Hematopoietic multipotent progenitor cell treated with erythropoietin and hydrocortisone succinate and interleukin-3 and kit ligand, for 8 days (in vitro differentiated cells): Measurements from ENCODE around the gene CYP2R1.
"Not testable (repeated sequence)": the region's sequence is repeated elsewhere in the genome, so short reads cannot be mapped to it uniquely, and the experiment has no call there.

ENCODE experiments used
- DNase-seq: peaks from one replicate; pipeline ENCODE4 v3.0.0-alpha.2; 2015

CYP2R1 gene

GRCh38 chr11:14891143-14892035 is 642 bp downstream of the CYP2R1 start:
- peak; percentile 88 for DNase-seq

GRCh38 chr11:14886513-14886912 is 5.5 kb downstream of the CYP2R1 start:
- DNase-seq = no peak

- no peak for DNase-seq
Observed at GRCh38 chr11:14884667-14885273, 7.3 kb downstream of the CYP2R1 start.

DNA sequence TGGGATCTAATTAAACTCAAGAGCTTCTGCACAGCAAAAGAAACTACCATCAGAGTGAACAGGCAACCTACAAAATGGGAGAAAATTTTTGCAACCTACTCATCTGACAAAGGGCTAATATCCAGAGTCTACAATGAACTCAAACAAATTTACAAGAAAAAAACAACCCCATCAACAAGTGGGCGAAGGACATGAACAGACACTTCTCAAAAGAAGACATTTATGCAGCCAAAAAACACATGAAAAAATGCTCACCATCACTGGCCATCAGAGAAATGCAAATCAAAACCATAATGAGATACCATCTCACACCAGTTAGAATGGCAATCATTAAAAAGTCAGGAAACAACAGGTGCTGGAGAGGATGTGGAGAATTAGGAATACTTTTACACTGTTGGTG is 8.3 kb downstream of the CYP2R1 start:
- not testable (repeated sequence) for DNase-seq

DNA sequence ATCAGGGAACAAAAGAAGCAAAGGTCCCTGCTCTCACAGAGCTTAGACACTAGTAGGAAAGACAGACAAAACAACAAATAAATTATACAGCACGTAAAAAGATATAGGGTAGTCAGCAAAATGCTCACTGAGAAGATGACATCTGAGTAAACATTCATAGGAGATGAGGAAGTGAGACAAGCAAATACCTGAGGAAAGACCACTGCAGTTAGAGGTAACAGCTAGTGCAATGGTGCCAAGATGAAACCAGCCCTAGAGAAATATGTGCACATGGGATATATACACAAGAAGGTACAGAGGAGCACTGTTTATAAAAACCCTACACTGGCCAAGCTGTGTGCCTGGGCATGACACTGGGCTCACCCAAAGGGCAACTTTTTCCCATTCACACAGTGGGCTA is 9.8 kb downstream of the CYP2R1 start:
- DNase-seq = no peak

DNA sequence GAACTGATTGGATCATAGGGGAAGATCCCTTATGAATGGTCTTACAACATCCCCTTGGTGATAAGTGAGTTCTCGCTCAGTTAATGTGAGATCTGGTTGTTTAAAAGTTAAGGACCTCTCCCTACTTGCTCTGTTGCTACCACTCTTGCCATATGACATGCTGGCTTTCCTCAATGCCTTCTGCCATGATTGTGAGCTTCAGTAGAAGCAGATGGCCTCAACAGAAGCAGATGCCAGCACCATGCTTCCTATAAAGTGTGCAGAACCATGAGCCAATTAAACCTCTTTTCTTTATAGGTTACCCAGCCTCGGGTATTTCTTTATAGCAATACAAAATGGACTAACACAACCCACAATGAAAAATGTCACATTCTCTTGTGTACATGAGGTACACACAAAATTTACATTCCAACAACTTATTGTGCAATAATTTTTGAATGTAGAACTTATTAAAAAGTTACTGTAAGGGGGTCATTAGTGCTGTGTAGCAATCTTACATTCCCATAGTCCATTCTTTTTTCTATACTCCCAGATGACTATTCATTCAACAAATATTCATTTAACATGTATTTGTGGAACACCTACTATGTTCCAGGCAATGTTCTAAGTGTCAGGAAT is 10.3 kb downstream of the CYP2R1 start:
- DNase-seq = no peak

GRCh38 chr11:14875163-14875562 is 16.9 kb downstream of the CYP2R1 start:
- DNase-seq = no peak

DNA sequence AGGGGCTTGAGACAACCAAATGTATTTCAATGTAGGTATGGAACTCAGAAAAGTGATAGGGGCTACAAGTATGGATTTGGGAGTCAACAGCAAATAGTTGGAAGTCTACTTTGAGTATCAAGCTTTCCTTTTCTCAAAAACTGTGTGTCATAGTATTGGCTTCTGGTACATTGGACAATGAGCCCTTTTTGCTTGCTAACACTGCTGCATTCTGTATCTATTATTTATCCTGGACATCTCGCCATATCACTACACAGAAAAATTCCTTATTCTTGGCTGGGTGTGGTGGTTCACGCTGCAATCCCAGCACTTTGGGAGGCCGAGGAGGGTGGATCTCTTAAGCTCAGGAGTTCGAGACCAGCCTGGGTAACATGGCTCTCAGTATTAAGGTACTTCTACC is 18.4 kb downstream of the CYP2R1 start:
- DNase-seq = no peak

- no peak for DNase-seq
Observed at GRCh38 chr11:14872032-14872431, 20.0 kb downstream of the CYP2R1 start.

- not testable (repeated sequence) for DNase-seq
Observed at GRCh38 chr11:14863775-14864174, 28.3 kb downstream of the CYP2R1 start.

- peak; percentile 9 for DNase-seq
Observed at GRCh38 chr11:14861680-14862079, 30.4 kb downstream of the CYP2R1 start.

- no peak for DNase-seq
Observed at GRCh38 chr11:14860511-14860910, 31.5 kb downstream of the CYP2R1 start.

DNA sequence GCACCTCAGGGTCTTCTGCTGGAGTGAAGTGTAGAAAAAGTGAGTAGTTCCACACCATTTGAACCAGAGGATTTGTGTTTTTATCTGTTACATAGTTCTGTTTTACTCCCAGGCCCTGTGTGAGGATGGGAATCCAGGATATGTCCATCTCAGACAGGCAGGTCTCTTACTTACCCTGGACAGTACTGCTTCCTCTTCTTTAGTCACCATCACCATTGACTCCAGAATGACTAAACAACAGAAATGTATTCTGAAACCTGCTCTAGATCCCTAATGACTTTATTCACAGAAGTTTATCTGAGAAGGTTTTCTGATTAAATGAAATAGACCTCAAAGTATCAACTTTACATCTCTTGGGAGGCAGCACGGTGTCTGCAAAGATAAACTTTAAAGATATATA is 33.6 kb downstream of the CYP2R1 start:
- no peak for DNase-seq

DNA sequence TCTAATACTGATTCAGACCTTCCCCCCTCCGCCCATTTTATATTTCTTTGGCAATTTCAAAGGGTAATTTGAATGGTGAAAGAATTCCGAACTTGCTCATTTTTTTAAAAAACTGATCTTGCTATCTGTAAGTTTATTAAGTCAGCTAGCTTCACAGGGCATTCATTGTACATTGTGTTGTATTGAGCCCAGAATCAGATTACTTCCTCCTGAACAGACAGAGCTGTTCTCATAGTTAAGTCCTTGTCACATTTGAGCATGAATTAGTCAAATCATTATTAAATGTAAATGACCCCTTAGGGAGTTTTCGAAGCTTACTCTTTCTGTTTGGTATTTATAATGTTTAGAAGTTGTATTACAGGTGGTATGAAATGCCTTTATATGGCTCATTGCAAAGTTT is 34.4 kb downstream of the CYP2R1 start:
- DNase-seq = no peak

- peak; percentile 8 for DNase-seq
Observed at GRCh38 chr11:14855890-14856289, 36.1 kb downstream of the CYP2R1 start.

GRCh38 chr11:14854057-14854456 is 38.0 kb downstream of the CYP2R1 start:
- no peak for DNase-seq

GRCh38 chr11:14852571-14853177 is 39.4 kb downstream of the CYP2R1 start:
- no peak for DNase-seq

DNA sequence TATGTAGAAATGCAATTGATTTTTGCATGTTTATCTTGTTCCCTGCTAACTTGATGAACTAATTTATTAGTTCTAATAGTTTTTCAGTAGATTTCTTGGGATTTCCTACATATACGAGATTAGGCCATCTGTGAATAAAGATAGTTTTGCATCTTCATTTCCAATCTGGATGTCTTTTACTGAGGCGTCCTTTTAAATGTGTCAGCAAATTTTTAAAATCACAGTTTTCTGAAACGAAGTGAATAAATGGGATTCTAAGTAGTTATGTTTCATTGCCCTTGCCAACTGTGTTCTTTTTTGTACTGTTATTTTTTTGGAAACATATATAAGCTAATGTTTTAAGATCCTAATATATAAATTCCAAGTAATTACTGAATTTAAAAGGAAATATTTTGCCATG is 50.0 kb downstream of the CYP2R1 start:
- no peak for DNase-seq

DNA sequence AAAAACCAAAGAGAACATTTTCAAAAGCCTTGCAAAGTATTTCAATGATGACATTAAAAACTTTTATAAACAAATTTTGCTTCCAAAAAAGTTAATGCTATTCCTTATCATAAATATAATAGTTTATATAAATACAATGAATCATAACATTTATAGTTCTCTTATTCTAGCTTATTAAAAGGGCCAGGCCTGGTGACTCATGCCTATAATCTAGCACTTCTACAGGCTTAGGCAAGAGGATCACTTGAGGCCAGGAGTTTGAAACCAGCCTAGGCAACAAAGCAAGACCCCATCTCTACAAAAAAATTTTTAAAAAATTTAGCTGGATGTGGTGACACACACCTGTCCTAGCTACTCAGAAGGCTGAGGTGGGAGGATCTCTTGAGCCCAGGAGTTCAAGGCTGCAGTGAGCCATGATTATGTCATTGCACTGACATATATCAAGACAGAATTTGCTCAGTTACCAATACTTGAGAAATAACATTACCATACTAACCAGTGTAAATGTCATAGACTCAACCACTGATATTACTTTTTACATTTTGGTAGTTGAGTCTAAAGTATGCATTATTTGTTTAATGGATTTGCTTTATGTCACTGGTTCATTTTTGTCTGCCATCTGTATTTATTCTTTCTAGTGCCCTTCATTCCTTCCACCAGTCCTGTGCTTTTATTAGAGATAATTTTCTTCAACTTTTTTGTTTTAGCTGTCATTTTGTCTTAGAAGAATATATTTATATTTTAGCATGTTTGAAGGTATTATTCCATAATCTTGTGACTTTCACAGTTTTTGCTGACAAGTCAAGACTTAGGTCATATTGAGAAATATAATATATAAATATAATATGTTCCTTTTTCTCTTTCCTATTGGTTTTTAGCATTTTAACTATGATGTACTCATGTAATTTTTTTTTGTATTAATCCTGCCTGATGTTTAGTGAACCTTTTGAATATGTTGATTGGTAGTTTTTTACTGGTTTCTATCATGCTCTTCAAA is 56.2 kb downstream of the CYP2R1 start:
- DNase-seq = no peak
